ENCODE measurements around the gene KBTBD8.

Gene KBTBD8

GRCh38 chr3:67034371-67034770, 36.3 kb downstream of the KBTBD8 start:
- DNase-seq (ENCODE audit: low read depth in 2 of 2), result no peak

DNA sequence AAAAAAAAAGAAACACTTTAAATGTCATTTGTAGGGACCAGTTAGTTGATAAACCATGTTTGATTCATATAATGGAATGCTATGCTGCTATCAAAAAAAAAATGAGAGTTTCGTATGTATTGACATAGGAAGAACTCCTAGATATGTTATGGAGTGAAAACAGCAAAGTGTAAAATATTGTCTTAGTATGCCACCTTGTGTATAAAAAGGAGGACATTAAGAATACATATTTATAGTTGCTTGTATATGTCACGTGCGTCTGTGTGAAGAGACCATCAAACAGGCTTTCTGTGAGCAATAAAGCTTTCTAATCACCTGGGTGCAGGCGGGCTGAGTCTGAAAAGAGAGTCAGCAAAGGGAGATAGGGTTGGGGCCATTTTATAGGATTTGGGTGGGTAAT, 39.5 kb downstream of the KBTBD8 start:
- no peak for DNase-seq (ENCODE audit: low read depth in 2 of 2)

DNA sequence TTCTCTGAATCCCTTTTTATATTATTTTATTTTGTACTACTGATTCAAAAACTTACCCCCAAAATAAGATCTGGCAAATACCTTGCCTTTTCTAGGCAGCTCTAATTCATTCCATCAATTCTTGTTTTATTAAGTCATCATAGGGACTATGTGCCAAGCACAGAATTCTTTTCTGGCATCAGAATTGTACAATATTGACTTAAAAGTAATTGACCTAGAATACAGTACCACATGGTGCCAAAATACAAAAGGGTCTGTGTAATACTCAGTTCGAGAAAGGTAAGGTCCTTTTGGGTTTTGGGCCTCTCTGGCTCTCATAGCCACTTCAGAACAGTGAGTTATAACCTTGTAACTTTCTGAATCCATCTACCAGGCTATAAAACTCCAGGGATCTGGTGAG, 46.2 kb downstream of the KBTBD8 start:
- DNase-seq (ENCODE audit: low read depth in 2 of 2), result no peak

DNA sequence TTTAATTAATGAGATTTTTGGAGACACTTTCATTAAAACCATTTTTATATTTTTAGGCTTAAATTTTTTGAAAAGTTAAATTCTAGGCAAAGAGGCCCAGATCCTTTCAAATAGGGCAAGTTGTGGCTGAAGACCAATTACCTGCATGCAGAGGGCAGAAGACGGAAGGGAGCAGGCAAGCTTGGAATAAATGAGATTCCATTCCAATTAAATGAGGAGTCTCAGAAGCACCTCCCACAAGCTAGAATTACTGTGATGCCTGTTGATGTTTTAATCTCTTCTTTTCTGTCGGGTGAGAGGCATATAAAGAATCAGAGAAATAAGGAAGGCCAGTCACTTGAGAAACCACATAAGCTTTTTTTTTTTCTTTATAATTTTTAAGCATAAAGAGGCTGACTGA, 46.8 kb downstream of the KBTBD8 start:
- no peak for DNase-seq (ENCODE audit: low read depth in 2 of 2)

- no peak for DNase-seq (ENCODE audit: low read depth in 2 of 2)
These were observed 47.8 kb downstream of the KBTBD8 start for GRCh38 chr3:67045711-67046465.

GRCh38 chr3:67047051-67047450, 48.9 kb downstream of the KBTBD8 start:
- DNase-seq (ENCODE audit: low read depth in 2 of 2), result no peak

- DNase-seq (ENCODE audit: low read depth in 2 of 2), result no peak
These were observed 50.1 kb downstream of the KBTBD8 start for GRCh38 chr3:67048067-67048714.

GRCh38 chr3:67048715-67049074, 50.6 kb downstream of the KBTBD8 start:
- DNase-seq (ENCODE audit: low read depth in 2 of 2), result no peak

DNA sequence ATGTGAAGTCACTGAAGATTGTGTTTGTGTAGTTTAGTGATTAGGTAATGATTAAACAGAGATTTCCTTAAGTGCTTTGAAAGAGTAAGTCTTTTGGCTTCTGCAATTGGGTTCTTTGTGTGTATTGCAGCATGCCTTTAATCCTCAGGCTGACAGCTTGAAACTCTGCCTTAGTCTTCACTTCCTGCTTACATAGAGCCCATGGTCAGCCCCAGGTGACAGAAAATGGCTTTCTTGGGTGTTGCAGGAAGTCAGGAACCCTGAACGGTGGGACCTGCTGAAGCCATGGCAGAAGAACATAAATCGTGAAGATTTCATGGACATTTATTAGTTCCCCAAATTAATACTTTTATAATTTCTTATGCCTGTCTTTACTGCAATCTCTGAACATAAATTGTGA, 61.3 kb downstream of the KBTBD8 start:
- no peak for DNase-seq (ENCODE audit: low read depth in 2 of 2)

All from stimulated activated CD8-positive, alpha-beta memory T cell treated with anti-CD3 and anti-CD28 coated beads, Interleukin-2, amount 100 ng/mL, for 48 hours (primary cell).